Measurements from ENCODE around the gene HS3ST5. TPM values are rescaled to one million over a fixed set of nuclear protein-coding genes. Genes with fewer than 3 reads are reported as not detected.

HS3ST5 gene
- total RNA-seq, 1 experiment from 2014 or later = 0.55 TPM

DNA sequence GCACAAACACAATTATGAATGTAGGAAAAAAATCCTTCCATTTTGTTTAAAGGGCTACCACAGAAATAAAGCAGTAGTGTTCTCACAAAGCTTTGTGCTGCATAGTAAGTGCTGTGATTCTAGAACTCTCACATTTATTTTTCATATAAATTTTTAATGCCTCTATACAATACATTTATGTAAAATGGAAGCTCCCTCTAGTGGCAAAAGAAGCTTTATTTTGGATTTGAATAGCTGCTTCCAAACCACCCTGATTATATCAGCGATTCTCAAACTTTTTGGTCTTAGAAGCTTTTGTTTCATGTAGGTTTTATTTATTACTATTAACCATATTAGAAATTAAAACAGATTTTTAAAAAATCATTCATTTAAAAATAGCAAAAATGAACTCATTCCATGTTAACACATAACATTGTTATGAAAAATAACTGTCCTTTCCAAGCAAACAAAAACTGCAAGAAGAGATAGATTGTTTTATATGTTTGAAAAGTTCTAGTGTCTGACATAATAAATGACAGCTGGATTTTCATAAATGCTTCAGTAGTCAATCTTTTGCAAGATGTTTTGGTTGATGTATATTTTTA, 38.4 kb downstream of the HS3ST5 start:
- H3K4me3 ChIP-seq = no peak overlapping the region
- DNase-seq = peak in 1 of 2 experiments; percentile 60

GRCh38 chr6:114301596-114302219, 41.1 kb downstream of the HS3ST5 start:
- Histone ChIP-seq H3K27ac (no peak overlapping the region), H3K9me3 (replicated peaks) (no peaks in the 10 kb centered on the region), H3K4me3 (no peak overlapping the region), H3K4me1 (peaks cover 9% of the 10 kb centered on the region), H3K27me3 (no peaks in the 10 kb centered on the region), H3K36me3 (no peaks in the 10 kb centered on the region)
- no peak for DNase-seq

More for the DNA sequence above, 38.4 kb downstream of the HS3ST5 start:
- H3K4me1 ChIP-seq = peaks cover 9% of the 10 kb centered on the region
- no peaks in the 10 kb centered on the region for H3K9me3 ChIP-seq (replicated peaks)
- H3K36me3 ChIP-seq = no peaks in the 10 kb centered on the region
- H3K27me3 ChIP-seq = no peaks in the 10 kb centered on the region
- no peak overlapping the region for H3K27ac ChIP-seq

DNA sequence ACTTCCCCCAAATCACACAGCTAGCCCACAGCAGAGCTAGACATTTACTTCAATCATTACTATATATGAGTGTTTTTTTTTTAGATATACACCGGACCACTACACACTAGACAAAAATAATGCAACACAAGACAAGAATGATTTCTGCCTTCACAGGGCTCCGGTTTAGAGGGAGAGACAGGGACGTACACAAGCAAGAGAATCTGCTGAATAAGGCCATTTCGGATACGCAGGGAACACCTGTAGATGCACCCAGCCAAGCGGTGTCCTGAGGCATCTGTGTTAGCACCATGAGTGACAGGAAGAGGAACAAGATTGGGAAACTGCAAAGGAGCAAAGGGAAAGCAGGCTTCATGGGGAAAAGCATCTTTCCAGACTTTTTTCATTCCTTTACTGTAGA, 45.7 kb downstream of the HS3ST5 start:
- H3K4me1 ChIP-seq = no peaks in the 10 kb centered on the region
- H3K4me3 ChIP-seq = no peak overlapping the region
- H3K36me3 ChIP-seq = no peaks in the 10 kb centered on the region
- no peak for DNase-seq
- no peaks in the 10 kb centered on the region for H3K9me3 ChIP-seq (replicated peaks)
- H3K27me3 ChIP-seq = no peaks in the 10 kb centered on the region
- no peak overlapping the region for H3K27ac ChIP-seq

GRCh38 chr6:114292431-114292830, 50.4 kb downstream of the HS3ST5 start:
- no peak overlapping the region for H3K27ac ChIP-seq
- H3K4me3 ChIP-seq = no peak overlapping the region
- no peak for DNase-seq
- no peaks in the 10 kb centered on the region for H3K4me1 ChIP-seq
- H3K27me3 ChIP-seq = no peaks in the 10 kb centered on the region
- no peaks in the 10 kb centered on the region for H3K36me3 ChIP-seq
- H3K9me3 ChIP-seq (replicated peaks) = no peaks in the 10 kb centered on the region

GRCh38 chr6:114291428-114291827, 51.4 kb downstream of the HS3ST5 start:
- Histone ChIP-seq H3K4me3 (no peak overlapping the region), H3K36me3 (no peaks in the 10 kb centered on the region), H3K27me3 (no peaks in the 10 kb centered on the region), H3K27ac (no peak overlapping the region), H3K4me1 (no peaks in the 10 kb centered on the region), H3K9me3 (replicated peaks) (no peaks in the 10 kb centered on the region)
- no peak for DNase-seq

GRCh38 chr6:114290864-114291263, 52.0 kb downstream of the HS3ST5 start:
- Histone ChIP-seq H3K4me1 (no peaks in the 10 kb centered on the region), H3K4me3 (no peak overlapping the region), H3K9me3 (replicated peaks) (no peaks in the 10 kb centered on the region), H3K27me3 (no peaks in the 10 kb centered on the region), H3K27ac (no peak overlapping the region), H3K36me3 (no peaks in the 10 kb centered on the region)
- DNase-seq = no peak

GRCh38 chr6:114288701-114289495, 53.9 kb downstream of the HS3ST5 start:
- DNase-seq = peak in 1 of 2 experiments; percentile 9
- Histone ChIP-seq H3K36me3 (no peaks in the 10 kb centered on the region), H3K27me3 (no peaks in the 10 kb centered on the region), H3K27ac (no peak overlapping the region), H3K9me3 (replicated peaks) (no peaks in the 10 kb centered on the region), H3K4me1 (peaks cover under 1% of the 10 kb centered on the region; the same call in 1 of the 2 replicates), H3K4me3 (no peak overlapping the region)

- no peak for DNase-seq
- Histone ChIP-seq H3K4me3 (no peak overlapping the region), H3K4me1 (peaks cover 12% of the 10 kb centered on the region), H3K27me3 (no peaks in the 10 kb centered on the region), H3K27ac (no peak overlapping the region), H3K9me3 (replicated peaks) (no peaks in the 10 kb centered on the region), H3K36me3 (no peaks in the 10 kb centered on the region)
Observed at GRCh38 chr6:114287461-114287860, 55.4 kb downstream of the HS3ST5 start.

- H3K4me1 ChIP-seq = peaks cover 25% of the 10 kb centered on the region
- no peak overlapping the region for H3K4me3 ChIP-seq
- H3K36me3 ChIP-seq = no peaks in the 10 kb centered on the region
- H3K27me3 ChIP-seq = no peaks in the 10 kb centered on the region
- H3K9me3 ChIP-seq (replicated peaks) = no peaks in the 10 kb centered on the region
- no peak overlapping the region for H3K27ac ChIP-seq
- DNase-seq = no peak
Observed at GRCh38 chr6:114286211-114286610, 56.6 kb downstream of the HS3ST5 start.

- Histone ChIP-seq H3K27ac (no peak overlapping the region), H3K36me3 (no peaks in the 10 kb centered on the region), H3K4me1 (peaks cover 29% of the 10 kb centered on the region), H3K27me3 (no peaks in the 10 kb centered on the region), H3K9me3 (replicated peaks) (no peaks in the 10 kb centered on the region), H3K4me3 (no peak overlapping the region)
- DNase-seq = no peak
Observed at GRCh38 chr6:114284281-114284680, 58.5 kb downstream of the HS3ST5 start.

- H3K9me3 ChIP-seq (replicated peaks) = no peaks in the 10 kb centered on the region
- H3K36me3 ChIP-seq = no peaks in the 10 kb centered on the region
- H3K4me3 ChIP-seq = peak overlapping the region; percentile 40
- peak; percentile 58 to 78 for DNase-seq
- peaks cover 31% of the 10 kb centered on the region for H3K4me1 ChIP-seq
- no peaks in the 10 kb centered on the region for H3K27me3 ChIP-seq
- peak overlapping the region; percentile 88 for H3K27ac ChIP-seq
Observed at GRCh38 chr6:114282292-114282691, 60.5 kb downstream of the HS3ST5 start.

GRCh38 chr6:114281496-114281895, 61.3 kb downstream of the HS3ST5 start:
- Histone ChIP-seq H3K27ac (peak overlapping the region; percentile 88), H3K27me3 (no peaks in the 10 kb centered on the region), H3K9me3 (replicated peaks) (no peaks in the 10 kb centered on the region), H3K4me1 (peaks cover 39% of the 10 kb centered on the region), H3K4me3 (peak overlapping the region; percentile 40), H3K36me3 (no peaks in the 10 kb centered on the region)
- DNase-seq = peak; percentile 49 to 64

GRCh38 chr6:114280239-114280982, 62.4 kb downstream of the HS3ST5 start:
- no peak overlapping the region for H3K4me3 ChIP-seq
- no peaks in the 10 kb centered on the region for H3K9me3 ChIP-seq (replicated peaks)
- DNase-seq = no peak

DNA sequence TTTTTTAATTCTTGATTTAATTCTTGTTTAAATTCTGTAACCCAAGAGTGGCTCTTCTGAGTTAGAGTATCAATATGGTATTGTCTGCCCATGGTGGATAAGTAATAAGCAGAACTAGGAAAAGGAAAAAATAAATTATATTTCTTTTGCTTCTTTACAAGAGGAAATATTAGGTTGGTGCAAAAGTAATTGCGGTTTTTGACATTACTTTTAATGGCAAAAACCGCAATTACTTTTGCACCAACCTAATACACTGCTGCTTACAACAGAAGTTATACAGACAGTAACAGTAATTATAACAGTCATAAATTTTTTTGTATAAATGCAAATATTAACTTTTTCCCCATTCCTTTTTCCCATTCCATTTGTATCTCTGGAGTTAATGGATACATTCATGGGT, 65.6 kb downstream of the HS3ST5 start:
- H3K9me3 ChIP-seq (replicated peaks) = no peaks in the 10 kb centered on the region
- H3K4me1 ChIP-seq = peaks cover 24% of the 10 kb centered on the region
- H3K27ac ChIP-seq = no peak overlapping the region
- no peak overlapping the region for H3K4me3 ChIP-seq
- H3K36me3 ChIP-seq = no peaks in the 10 kb centered on the region
- no peak for DNase-seq
- H3K27me3 ChIP-seq = no peaks in the 10 kb centered on the region

More at GRCh38 chr6:114280239-114280982, 62.4 kb downstream of the HS3ST5 start:
- H3K27ac ChIP-seq = no peak overlapping the region
- H3K27me3 ChIP-seq = no peaks in the 10 kb centered on the region
- H3K4me1 ChIP-seq = peaks cover 39% of the 10 kb centered on the region
- H3K36me3 ChIP-seq = no peaks in the 10 kb centered on the region

GRCh38 chr6:114276783-114277182, 66.0 kb downstream of the HS3ST5 start:
- H3K9me3 ChIP-seq (replicated peaks) = no peaks in the 10 kb centered on the region
- DNase-seq = no peak
- H3K27me3 ChIP-seq = no peaks in the 10 kb centered on the region
- H3K36me3 ChIP-seq = no peaks in the 10 kb centered on the region
- no peak overlapping the region for H3K27ac ChIP-seq
- no peak overlapping the region for H3K4me3 ChIP-seq
- peaks cover 20% of the 10 kb centered on the region for H3K4me1 ChIP-seq

Data from SJCRH30 (cell line).